GM21447 (cell line): Measurements from ENCODE around the gene RNASE9.
"Not testable (repeated sequence)": the region's sequence is repeated elsewhere in the genome, so short reads cannot be mapped to it uniquely, and the experiment has no call there.

Experiments used
- ATAC-seq: cut with Tn5 transposase; IDR thresholded peaks from one replicate; pipeline ENCODE4 v1.9.1; 2021; ENCODE audit not compliant: unreplicated experiment

Gene RNASE9

DNA sequence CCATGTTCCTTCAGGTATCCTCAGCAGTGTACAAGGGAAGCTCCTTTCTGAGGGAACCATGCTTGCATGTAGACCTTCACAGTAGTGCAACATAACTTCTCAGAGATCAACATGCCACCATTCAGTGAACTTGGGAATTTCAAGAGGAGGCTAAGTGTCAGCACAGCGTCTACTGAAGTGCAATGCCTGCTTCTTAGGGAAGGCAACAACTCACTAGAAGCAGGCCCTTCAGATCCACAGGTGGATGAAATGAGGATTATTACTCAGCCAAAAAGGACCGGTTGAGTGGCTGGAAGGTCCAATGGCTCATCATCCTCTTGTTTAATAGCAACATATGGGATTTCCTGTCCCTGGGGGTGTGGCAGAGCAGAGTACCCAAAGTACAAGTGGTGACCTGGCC lies 36.8 kb downstream of the RNASE9 start:
- ATAC-seq: no peak

DNA sequence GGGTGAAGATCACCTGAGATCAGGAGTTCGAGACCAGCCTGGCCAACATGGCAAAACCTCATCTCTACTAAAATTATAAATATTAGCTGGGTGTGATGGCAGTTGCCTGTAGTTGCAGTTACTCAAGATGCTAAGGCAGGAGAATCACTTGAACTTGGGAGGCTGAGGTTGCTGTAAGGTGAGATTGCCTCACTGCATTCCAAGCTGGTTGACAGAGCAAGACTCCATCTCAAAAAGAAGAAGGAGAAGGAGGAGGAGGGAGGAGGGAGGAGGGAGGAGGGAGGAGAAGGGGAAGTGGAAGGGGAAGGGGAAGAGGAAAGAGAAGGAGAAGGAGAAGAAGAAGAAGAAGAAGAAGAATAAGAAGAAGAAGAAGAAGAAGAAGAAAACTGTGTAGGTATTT lies 38.5 kb downstream of the RNASE9 start:
- no peak for ATAC-seq

DNA sequence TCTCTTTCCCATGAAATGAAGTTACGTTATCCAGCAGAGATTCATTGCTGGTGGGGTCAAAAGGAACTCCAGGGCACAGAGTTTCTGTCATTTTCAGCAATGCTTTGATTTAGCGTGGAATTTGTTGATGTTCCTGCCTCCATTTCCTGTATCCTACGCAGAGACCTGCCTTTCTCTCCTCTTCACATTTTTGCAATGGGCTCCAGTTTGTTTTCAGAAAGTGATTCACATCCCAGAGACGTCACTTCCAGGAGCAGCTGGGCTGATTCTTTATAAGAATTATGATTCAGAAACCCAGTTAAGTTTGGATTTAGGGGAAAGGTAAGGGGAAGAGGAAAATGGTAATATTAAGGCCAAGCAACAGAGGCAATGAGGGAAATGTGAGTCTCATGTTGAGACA lies 43.9 kb downstream of the RNASE9 start:
- no peak for ATAC-seq

DNA sequence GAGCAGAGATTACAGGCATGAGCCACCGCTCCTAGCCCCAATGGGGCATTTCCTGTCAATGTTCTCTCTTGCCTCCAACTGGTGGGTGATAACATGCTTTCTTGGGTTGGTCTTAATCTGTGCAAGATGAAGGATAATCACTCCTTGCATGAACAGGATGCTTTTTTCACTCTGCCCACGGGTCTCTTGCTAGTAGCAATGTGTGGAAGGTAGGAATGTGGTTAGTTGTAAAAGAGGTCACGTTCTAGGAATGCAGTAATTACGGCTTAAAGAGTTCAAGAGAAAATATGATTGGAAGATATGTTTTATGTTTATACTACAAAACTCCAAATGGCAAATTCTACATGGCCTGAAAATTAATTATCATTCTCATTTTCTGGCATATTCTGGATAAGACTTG lies 45.0 kb downstream of the RNASE9 start:
- ATAC-seq: no peak

DNA sequence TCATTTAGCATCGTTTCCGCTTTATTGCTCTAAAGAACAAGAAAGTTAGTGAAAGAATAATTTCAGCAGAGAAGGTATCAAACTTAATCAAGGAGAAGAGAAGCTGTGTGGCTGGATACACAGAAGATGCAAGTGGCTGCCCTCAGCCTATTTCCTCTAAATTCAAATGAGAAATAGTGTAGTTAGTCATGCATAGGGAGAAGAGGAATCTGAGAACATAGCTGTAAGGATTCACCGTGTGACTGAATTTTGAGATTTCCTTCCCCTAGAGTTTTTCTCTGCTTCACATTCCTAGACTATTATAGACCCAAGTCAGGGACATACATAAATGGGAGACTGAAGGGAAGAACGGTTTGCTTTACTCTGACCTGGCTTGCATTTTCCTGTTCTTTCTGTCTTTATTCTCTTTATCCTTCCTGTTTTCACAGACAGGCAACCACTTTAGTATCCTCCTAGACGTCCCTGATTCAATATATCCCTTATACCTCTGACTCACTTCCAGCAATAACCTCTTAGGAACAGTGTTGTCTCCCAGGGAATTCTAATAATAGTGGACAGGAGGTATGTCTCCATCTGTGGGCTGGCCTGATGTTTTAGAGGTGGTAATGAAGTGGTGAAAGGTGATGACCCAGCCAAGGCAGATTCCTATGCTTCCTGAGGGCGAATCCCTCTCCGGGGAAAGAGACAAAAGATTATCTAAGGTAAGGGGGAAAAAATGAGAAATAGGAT lies 48.5 kb downstream of the RNASE9 start:
- no peak for ATAC-seq

DNA sequence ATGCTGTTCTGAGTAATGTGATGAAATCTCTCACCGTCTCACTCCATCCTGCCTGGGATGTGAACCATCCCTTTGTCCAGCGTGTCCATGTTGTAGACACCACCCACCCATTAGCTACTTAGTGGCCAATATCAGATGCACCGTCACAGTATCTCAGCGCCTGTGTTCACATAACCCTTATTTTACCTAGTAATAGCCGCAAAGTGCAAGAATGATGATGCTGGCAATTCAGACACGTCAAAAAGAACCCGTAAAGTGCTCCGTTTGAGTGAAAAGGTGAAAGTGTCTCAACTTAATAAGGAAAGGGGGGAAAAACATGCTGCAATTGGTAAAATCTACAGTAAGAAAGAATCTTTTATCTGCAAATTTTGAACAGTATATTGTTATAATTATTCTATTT lies 52.5 kb downstream of the RNASE9 start:
- ATAC-seq: no peak

DNA sequence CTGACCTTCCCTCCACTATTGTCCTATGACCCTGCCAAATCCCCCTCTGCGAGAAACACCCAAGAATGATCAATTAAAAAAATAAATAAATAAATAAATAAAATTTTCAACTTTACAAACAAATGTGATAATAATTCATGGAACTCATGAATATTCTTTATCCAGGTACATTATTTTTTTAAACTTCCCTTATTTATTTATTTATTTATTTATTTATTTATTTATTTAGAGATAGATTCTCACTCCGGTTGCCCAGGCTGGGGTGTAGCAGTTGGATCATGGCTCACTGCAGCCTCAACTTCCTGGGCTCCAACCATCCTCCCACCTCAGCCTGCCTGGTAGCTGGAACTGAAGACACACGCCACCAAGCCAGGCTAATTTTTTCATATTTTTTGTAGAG lies 53.3 kb downstream of the RNASE9 start:
- ATAC-seq: not testable (repeated sequence)

DNA sequence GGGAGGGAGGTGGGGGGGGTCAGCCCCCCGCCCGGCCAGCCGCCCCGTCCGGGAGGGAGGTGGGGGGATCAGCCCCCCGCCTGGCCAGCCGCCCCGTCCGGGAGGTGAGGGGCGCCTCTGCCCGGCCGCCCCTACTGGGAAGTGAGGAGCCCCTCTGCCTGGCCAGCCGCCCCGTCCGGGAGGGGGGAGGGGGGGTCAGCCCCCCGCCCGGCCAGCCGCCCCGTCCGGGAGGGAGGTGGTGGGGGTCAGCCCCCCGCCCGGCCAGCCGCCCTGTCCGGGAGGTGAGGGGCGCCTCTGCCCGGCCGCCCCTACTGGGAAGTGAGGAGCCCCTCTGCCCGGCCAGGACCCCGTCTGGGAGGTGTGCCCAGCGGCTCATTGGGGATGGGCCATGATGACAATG lies 54.1 kb downstream of the RNASE9 start:
- ATAC-seq: not testable (repeated sequence)

DNA sequence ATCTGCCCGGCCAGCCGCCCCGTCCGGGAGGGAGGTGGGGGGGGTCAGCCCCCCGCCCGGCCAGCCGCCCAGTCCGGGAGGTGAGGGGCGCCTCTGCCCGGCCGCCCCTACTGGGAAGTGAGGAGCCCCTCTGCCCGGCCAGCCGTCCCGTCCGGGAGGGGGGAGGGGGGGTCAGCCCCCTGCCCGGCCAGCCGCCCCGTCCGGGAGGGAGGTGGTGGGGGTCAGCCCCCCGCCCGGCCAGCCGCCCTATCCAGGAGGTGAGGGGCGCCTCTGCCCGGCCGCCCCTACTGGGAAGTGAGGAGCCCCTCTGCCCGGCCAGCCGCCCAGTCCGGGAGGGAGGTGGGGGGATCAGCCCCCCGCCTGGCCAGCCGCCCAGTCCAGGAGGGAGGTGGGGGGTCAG lies 54.6 kb downstream of the RNASE9 start:
- ATAC-seq: not testable (repeated sequence)
